Measurements from ENCODE around the gene MAU2. TPM values are rescaled to one million over a fixed set of nuclear protein-coding genes. Genes with fewer than 3 reads are reported as not detected.

MAU2 gene
- total and polyA plus RNA-seq, 7 experiments from 2014 or later, result 16.5 to 170 (median 136) TPM

DNA sequence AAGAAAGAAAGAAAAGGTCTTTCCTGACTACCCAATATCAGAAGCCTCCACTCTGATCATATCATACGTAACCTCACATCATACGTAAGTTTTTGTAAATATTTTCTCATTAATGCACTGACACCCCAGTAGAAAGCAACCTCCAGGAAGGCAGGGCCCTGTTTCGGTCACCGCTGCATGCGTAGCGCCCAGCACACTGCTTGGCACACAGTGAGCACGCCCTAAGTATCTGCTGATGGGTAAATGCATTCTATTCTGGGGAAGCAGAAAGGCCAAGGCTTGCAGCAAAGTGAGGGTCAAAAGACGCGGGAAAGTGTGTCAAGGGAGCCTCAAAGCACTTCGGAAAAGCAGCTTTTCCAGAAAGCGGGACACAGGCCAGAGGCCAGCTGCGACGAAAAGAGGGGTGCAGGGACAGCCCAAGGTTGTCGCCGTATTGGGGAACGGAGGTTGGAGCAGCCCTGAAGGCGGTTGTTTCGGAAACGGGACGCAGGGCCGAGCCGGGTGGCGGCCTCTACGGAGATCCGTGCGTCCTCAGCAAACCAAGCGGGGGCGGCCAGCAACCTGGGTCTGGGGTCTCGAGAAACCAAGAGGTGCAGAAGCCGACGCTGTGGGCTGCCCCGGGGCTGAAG is 783 bp upstream of the MAU2 start:
- intact Hi-C loops (cut with micrococcal nuclease), result loop anchor here (1.0 to 2.0 kb wide), 17 partner anchors 45 to 581 kb away; partner anchors contain the start of genes BORCS8 (in 2 of the 2), GATAD2A (in 2 of the 2), NDUFA13 (in 2 of the 2) and NR2C2AP (in 2 of the 2)
- H3K27ac Mint-ChIP-seq, result peak overlapping the region; percentile 96 to 100 (median 99)
- DNase-seq, result no peak
- H3K4me3 Mint-ChIP-seq, result peak overlapping the region; percentile 93 to 100 (median 98)
- H3K4me1 Mint-ChIP-seq, result peaks cover 20 to 63% (median 45%) of the 10 kb centered on the region in 7 donors
- peaks cover 3 to 21% (median 12%) of the 10 kb centered on the region in 5 donors for H3K36me3 Mint-ChIP-seq
- no peaks in the 10 kb centered on the region for H3K27me3 ChIP-seq (ENCODE audit: control insufficient read depth in 2 of 2, insufficient read depth in 2 of 2, low read length in 2 of 2)
- peak overlapping the region; percentile 95 for H3K27ac ChIP-seq (ENCODE audit: low read depth, low read length)
- H3K4me1 ChIP-seq (ENCODE audit: control insufficient read depth in 2 of 2, insufficient read depth in 2 of 2, low read length in 2 of 2), result peaks cover 23 to 30% of the 10 kb centered on the region in 2 donors
- ChIA-PET CTCF (no interaction called here), POLR2A (interaction anchor here (2.0 kb wide), 1 partner anchor 9 kb away, joined by 6 read pairs; no protein-coding TSS in a partner anchor)
- peak overlapping the region; percentile 89 for H3K4me3 ChIP-seq (ENCODE audit: low read length)
- H3K9me3 ChIP-seq (ENCODE audit: control insufficient read depth in 2 of 3, low read length in 3 of 3), result no peaks in the 10 kb centered on the region
- peaks cover 7 to 36% (median 8%) of the 10 kb centered on the region in 3 experiments for H3K36me3 ChIP-seq (ENCODE audit: control insufficient read depth in 2 of 3, insufficient read depth in 3 of 3, low read length in 3 of 3)
- H3K9me3 Mint-ChIP-seq, result peaks cover 0 to 3% (median 0%) of the 10 kb centered on the region in 11 donors
- ATAC-seq, result no peak
- H3K27me3 Mint-ChIP-seq, result no peaks in the 10 kb centered on the region

- Histone ChIP-seq H3K4me3 (ENCODE audit: low read length) (peak overlapping the region; percentile 89), H3K36me3 (ENCODE audit: control insufficient read depth in 2 of 3, insufficient read depth in 3 of 3, low read length in 3 of 3) (peaks cover under 1 to 35% (median 4%) of the 10 kb centered on the region in 3 experiments), H3K9me3 (ENCODE audit: control insufficient read depth in 2 of 3, low read length in 3 of 3) (no peaks in the 10 kb centered on the region), H3K27ac (ENCODE audit: low read depth, low read length) (peak overlapping the region; percentile 95), H3K4me1 (ENCODE audit: control insufficient read depth in 2 of 2, insufficient read depth in 2 of 2, low read length in 2 of 2) (peaks cover 23 to 30% of the 10 kb centered on the region in 2 donors), H3K27me3 (ENCODE audit: control insufficient read depth in 2 of 2, insufficient read depth in 2 of 2, low read length in 2 of 2) (no peaks in the 10 kb centered on the region)
- ATAC-seq (no peak), DNase-seq (peak in 4 of 9 donors; percentile 7 to 26 (median 11))
- Mint-ChIP-seq H3K4me1 (peaks cover 26 to 70% (median 49%) of the 10 kb centered on the region in 7 donors), H3K36me3 (peaks cover 6 to 23% (median 19%) of the 10 kb centered on the region in 5 donors), H3K27me3 (no peaks in the 10 kb centered on the region), H3K27ac (peak overlapping the region; percentile 84 to 99 (median 97)), H3K9me3 (peaks cover 0 to 3% (median 0%) of the 10 kb centered on the region in 11 donors), H3K4me3 (peak overlapping the region; percentile 93 to 100 (median 98))
- ChIA-PET POLR2A (interaction anchor here (0.7 to 2.0 kb wide), 4 partner anchors 8 to 140 kb away, joined by 3 to 6 read pairs (median 3); partner anchors contain the start of gene GATAD2A), CTCF (interaction anchor here (0.6 kb wide), 1 partner anchor 124 kb away, joined by 4 read pairs; no protein-coding TSS in a partner anchor)
- intact Hi-C loops (cut with micrococcal nuclease), result loop anchor here in 1 of 2 donors (2.0 kb wide), 1 partner anchor 44 kb away; no protein-coding TSS in a partner anchor
These were observed 530 bp downstream of the MAU2 start for GRCh38 chr19:19321141-19321577.

GRCh38 chr19:19324059-19324770 is 3.6 kb downstream of the MAU2 start:
- Mint-ChIP-seq H3K4me3 (peak overlapping the region in 8 of 10 donors; percentile 3 to 73 (median 28)), H3K27me3 (no peaks in the 10 kb centered on the region), H3K9me3 (peaks cover 0 to 3% (median 0%) of the 10 kb centered on the region in 11 donors), H3K4me1 (peaks cover 31 to 69% (median 51%) of the 10 kb centered on the region in 7 donors), H3K27ac (peak overlapping the region in 7 of 9 donors; percentile 39 to 82 (median 67)), H3K36me3 (peaks cover 6 to 32% (median 30%) of the 10 kb centered on the region in 5 donors)
- Histone ChIP-seq H3K36me3 (ENCODE audit: control insufficient read depth in 2 of 3, insufficient read depth in 3 of 3, low read length in 3 of 3) (peaks cover 0 to 52% (median 6%) of the 10 kb centered on the region in 3 experiments), H3K27ac (ENCODE audit: low read depth, low read length) (peak overlapping the region; percentile 13), H3K4me1 (ENCODE audit: control insufficient read depth in 2 of 2, insufficient read depth in 2 of 2, low read length in 2 of 2) (peaks cover 21 to 24% of the 10 kb centered on the region in 2 donors), H3K9me3 (ENCODE audit: control insufficient read depth in 2 of 3, low read length in 3 of 3) (no peaks in the 10 kb centered on the region), H3K4me3 (ENCODE audit: low read length) (no peak overlapping the region), H3K27me3 (ENCODE audit: control insufficient read depth in 2 of 2, insufficient read depth in 2 of 2, low read length in 2 of 2) (no peaks in the 10 kb centered on the region)
- intact Hi-C loops (cut with micrococcal nuclease), result no loop called here
- ATAC-seq (no peak), DNase-seq (no peak)
- CTCF ChIA-PET, result no interaction called here
- POLR2A ChIA-PET, result interaction anchor here (0.6 to 1.5 kb wide), 3 partner anchors 10 to 714 kb away, joined by 3 read pairs; no protein-coding TSS in a partner anchor

- Histone ChIP-seq H3K27me3 (ENCODE audit: control insufficient read depth in 2 of 2, insufficient read depth in 2 of 2, low read length in 2 of 2) (no peaks in the 10 kb centered on the region), H3K36me3 (ENCODE audit: control insufficient read depth in 2 of 3, insufficient read depth in 3 of 3, low read length in 3 of 3) (peaks cover 0 to 79% (median 6%) of the 10 kb centered on the region in 3 experiments), H3K4me1 (ENCODE audit: control insufficient read depth in 2 of 2, insufficient read depth in 2 of 2, low read length in 2 of 2) (peaks cover 6 to 12% of the 10 kb centered on the region in 2 donors), H3K9me3 (ENCODE audit: control insufficient read depth in 2 of 3, low read length in 3 of 3) (no peaks in the 10 kb centered on the region), H3K4me3 (ENCODE audit: low read length) (no peak overlapping the region), H3K27ac (ENCODE audit: low read depth, low read length) (no peak overlapping the region)
- ChIA-PET POLR2A (no interaction called here), CTCF (interaction anchor here (0.6 to 1.0 kb wide), 2 partner anchors 80 to 198 kb away, joined by 3 read pairs; no protein-coding TSS in a partner anchor)
- H3K4me3 Mint-ChIP-seq, result no peak overlapping the region
- intact Hi-C loops (cut with micrococcal nuclease), result no loop called here
- H3K4me1 Mint-ChIP-seq, result peaks cover 26 to 51% (median 46%) of the 10 kb centered on the region in 7 donors
- H3K27ac Mint-ChIP-seq, result peak overlapping the region in 3 of 9 donors; percentile 5 to 18 (median 12)
- H3K9me3 Mint-ChIP-seq, result peaks cover 0 to 2% (median 0%) of the 10 kb centered on the region in 11 donors
- no peak for DNase-seq
- H3K36me3 Mint-ChIP-seq, result peaks cover 6 to 37% (median 30%) of the 10 kb centered on the region in 5 donors
- H3K27me3 Mint-ChIP-seq, result no peaks in the 10 kb centered on the region
- no peak for ATAC-seq
These were observed 7.0 kb downstream of the MAU2 start for GRCh38 chr19:19327672-19328071.

- POLR2A ChIA-PET, result interaction anchor here (1.2 kb wide), 1 partner anchor 9 kb away, joined by 6 read pairs; the partner anchor contains the start of genes MAU2 and SUGP1
- no peaks in the 10 kb centered on the region for H3K9me3 Mint-ChIP-seq
- Histone ChIP-seq H3K36me3 (ENCODE audit: control insufficient read depth in 2 of 3, insufficient read depth in 3 of 3, low read length in 3 of 3) (peaks cover 0 to 87% (median 6%) of the 10 kb centered on the region in 3 experiments), H3K4me3 (ENCODE audit: low read length) (no peak overlapping the region), H3K4me1 (ENCODE audit: control insufficient read depth in 2 of 2, insufficient read depth in 2 of 2, low read length in 2 of 2) (peaks cover 0 to 5% of the 10 kb centered on the region in 2 donors), H3K9me3 (ENCODE audit: control insufficient read depth in 2 of 3, low read length in 3 of 3) (no peaks in the 10 kb centered on the region), H3K27ac (ENCODE audit: low read depth, low read length) (peak overlapping the region; percentile 6), H3K27me3 (ENCODE audit: control insufficient read depth in 2 of 2, insufficient read depth in 2 of 2, low read length in 2 of 2) (no peaks in the 10 kb centered on the region)
- H3K36me3 Mint-ChIP-seq, result peaks cover 6 to 31% (median 25%) of the 10 kb centered on the region in 5 donors
- intact Hi-C loops (cut with micrococcal nuclease), result no loop called here
- H3K27ac Mint-ChIP-seq, result peak overlapping the region; percentile 6 to 88 (median 63)
- H3K4me1 Mint-ChIP-seq, result peaks cover 26 to 44% (median 37%) of the 10 kb centered on the region in 7 donors
- ATAC-seq, result peak; percentile 68
- CTCF ChIA-PET, result no interaction called here
- DNase-seq, result no peak
- no peaks in the 10 kb centered on the region for H3K27me3 Mint-ChIP-seq
- H3K4me3 Mint-ChIP-seq, result peak overlapping the region in 7 of 10 donors; percentile 6 to 67 (median 36)
These were observed 8.5 kb downstream of the MAU2 start for GRCh38 chr19:19329126-19329525.

All from naive thymus-derived CD4-positive, alpha-beta T cell (primary cell).